Activated naive CD4-positive, alpha-beta T cell (primary cell): ENCODE data around the gene NRXN2.
A peak's percentile ranks its signal among the peaks of the same experiment; 100 is the strongest.

Source experiments
- DNase-seq, 4 experiments: peaks; one replicate each; lab custom pipeline; 2025; lab: John Stamatoyannopoulos, UW

Gene NRXN2

GRCh38 chr11:64759131-64759721 lies 36.2 kb upstream of the NRXN2 start:
- DNase-seq, result no peak

- DNase-seq, result no peak
Observed at GRCh38 chr11:64758330-64759079, 35.5 kb upstream of the NRXN2 start.

GRCh38 chr11:64757549-64758329 lies 34.7 kb upstream of the NRXN2 start:
- no peak for DNase-seq

- no peak for DNase-seq
Observed at GRCh38 chr11:64755681-64756361, 32.8 kb upstream of the NRXN2 start.

- no peak for DNase-seq
Observed at GRCh38 chr11:64754919-64755662, 32.1 kb upstream of the NRXN2 start.

GRCh38 chr11:64754124-64754918 lies 31.3 kb upstream of the NRXN2 start:
- DNase-seq, result no peak

- DNase-seq, result no peak
Observed at GRCh38 chr11:64753380-64754123, 30.6 kb upstream of the NRXN2 start.

GRCh38 chr11:64753019-64753379 lies 30.0 kb upstream of the NRXN2 start:
- DNase-seq, result no peak

GRCh38 chr11:64752175-64752970 lies 29.4 kb upstream of the NRXN2 start:
- DNase-seq, result no peak

- DNase-seq, result no peak
Observed at GRCh38 chr11:64751580-64751979, 28.6 kb upstream of the NRXN2 start.

- DNase-seq, result no peak
Observed at GRCh38 chr11:64751136-64751535, 28.1 kb upstream of the NRXN2 start.

- no peak for DNase-seq
Observed at GRCh38 chr11:64750361-64751054, 27.5 kb upstream of the NRXN2 start.

GRCh38 chr11:64747961-64748665 lies 25.1 kb upstream of the NRXN2 start:
- no peak for DNase-seq

GRCh38 chr11:64746486-64746885 lies 23.5 kb upstream of the NRXN2 start:
- DNase-seq, result no peak

GRCh38 chr11:64745521-64746328 lies 22.7 kb upstream of the NRXN2 start:
- DNase-seq, result peak in 2 of 4 experiments; percentile 80 to 82

- DNase-seq, result peak in 2 of 4 experiments; percentile 88 to 89
Observed at GRCh38 chr11:64745189-64745520, 22.2 kb upstream of the NRXN2 start.

- DNase-seq, result peak in 1 of 4 experiments; percentile 65
Observed at GRCh38 chr11:64744544-64745188, 21.7 kb upstream of the NRXN2 start.
